GM12892 (cell line): ENCODE data around the gene PPP2R2D.

Experiments used
- POLR2A ChIP-seq: IDR thresholded peaks from 2 replicates; pipeline ENCODE4 v1.6.1; 2011; ENCODE audit warnings: low read depth, low read length, control low read depth
- POLR2AphosphoS5 ChIP-seq: IDR thresholded peaks from 2 replicates; pipeline ENCODE4 v1.6.1; 2011; ENCODE audit warnings: low read depth, low read length, control low read depth

DNA sequence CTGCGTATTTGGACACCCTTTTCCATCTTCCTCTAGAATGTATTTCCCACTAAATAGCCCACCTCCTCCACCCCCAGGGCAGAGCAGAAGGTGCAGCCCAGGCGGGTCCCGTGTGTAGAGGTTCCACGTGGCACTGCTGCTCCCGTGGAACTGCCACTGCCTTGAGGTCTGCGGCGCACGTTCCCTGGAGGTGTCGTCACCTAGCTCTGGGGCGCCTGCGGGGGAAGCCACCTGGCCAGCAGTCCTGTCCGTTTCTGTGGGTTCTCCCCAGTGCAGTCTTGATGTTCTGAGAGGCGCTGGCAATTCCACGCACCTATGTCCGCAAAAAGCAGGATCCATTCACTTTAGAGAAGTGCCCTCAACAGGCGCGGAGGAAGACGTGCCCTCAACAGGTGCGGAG, 59.0 kb downstream of the PPP2R2D start:
- TF ChIP-seq POLR2A = no peak
- TF ChIP-seq POLR2AphosphoS5 = no peak
